GM19023 (cell line): Measurements from ENCODE around the gene MYOCD.
A peak's percentile ranks its signal among the peaks of the same experiment; 100 is the strongest.

Experiments
- ATAC-seq: cut with Tn5 transposase; IDR thresholded peaks from one replicate; pipeline ENCODE4 v1.9.1; 2021; ENCODE audit warnings: mild to moderate bottlenecking, moderate library complexity; ENCODE audit not compliant: unreplicated experiment

Gene MYOCD

GRCh38 chr17:12642034-12642433 lies 23.7 kb upstream of the MYOCD start:
- ATAC-seq = no peak

- no peak for ATAC-seq
Observed at GRCh38 chr17:12643822-12644221, 21.9 kb upstream of the MYOCD start.

- ATAC-seq = no peak
Observed at GRCh38 chr17:12644623-12645022, 21.1 kb upstream of the MYOCD start.

GRCh38 chr17:12646761-12647422 lies 18.8 kb upstream of the MYOCD start:
- ATAC-seq = no peak

- no peak for ATAC-seq
Observed at GRCh38 chr17:12648498-12648897, 17.2 kb upstream of the MYOCD start.

- ATAC-seq = no peak
Observed at GRCh38 chr17:12655936-12656335, 9.8 kb upstream of the MYOCD start.

GRCh38 chr17:12656354-12656753 lies 9.3 kb upstream of the MYOCD start:
- ATAC-seq = no peak

- ATAC-seq = no peak
Observed at GRCh38 chr17:12659500-12659899, 6.2 kb upstream of the MYOCD start.

GRCh38 chr17:12664252-12664651 lies 1.4 kb upstream of the MYOCD start:
- ATAC-seq = no peak

- ATAC-seq = no peak
Observed at GRCh38 chr17:12664894-12665262, 812 bp upstream of the MYOCD start.

- no peak for ATAC-seq
Observed at GRCh38 chr17:12666718-12667117, 1.0 kb downstream of the MYOCD start.

- peak; percentile 54 for ATAC-seq
Observed at GRCh38 chr17:12667299-12667958, 1.7 kb downstream of the MYOCD start.

- no peak for ATAC-seq
Observed at GRCh38 chr17:12671906-12672305, 6.2 kb downstream of the MYOCD start.

- ATAC-seq = no peak
Observed at GRCh38 chr17:12672947-12673346, 7.3 kb downstream of the MYOCD start.

GRCh38 chr17:12673788-12674187 lies 8.1 kb downstream of the MYOCD start:
- no peak for ATAC-seq

- ATAC-seq = no peak
Observed at GRCh38 chr17:12680407-12680897, 14.8 kb downstream of the MYOCD start.

GRCh38 chr17:12680993-12681392 lies 15.3 kb downstream of the MYOCD start:
- no peak for ATAC-seq

- ATAC-seq = no peak
Observed at GRCh38 chr17:12683299-12683698, 17.6 kb downstream of the MYOCD start.

GRCh38 chr17:12686486-12686885 lies 20.8 kb downstream of the MYOCD start:
- ATAC-seq = no peak

GRCh38 chr17:12688382-12688781 lies 22.7 kb downstream of the MYOCD start:
- no peak for ATAC-seq

- ATAC-seq = no peak
Observed at GRCh38 chr17:12691173-12691572, 25.5 kb downstream of the MYOCD start.

- no peak for ATAC-seq
Observed at GRCh38 chr17:12693640-12694039, 27.9 kb downstream of the MYOCD start.

GRCh38 chr17:12706070-12706469 lies 40.4 kb downstream of the MYOCD start:
- no peak for ATAC-seq
